Heart left ventricle (tissue), 13 donors: ENCODE measurements around the gene PCYT2.

Experiments used
- POLR2A ChIP-seq, 2 donors: fragments of 450-650 bp; IDR thresholded peaks; one replicate each; pipeline ENCODE4 v1.6.1; 2017; ENCODE audit warnings: antibody characterized with exemption in 2 of 2, mild to moderate bottlenecking in 2 of 2, moderate library complexity in 2 of 2
- TF ChIP-seq, protein P1 (sequence below), 12 donors: fragments of 200-600 bp; sonication (generic) in 4 of 12; IDR thresholded peaks; one replicate each; pipeline versions ENCODE4 v1.5.0 to v1.8.0; 2018 to 2022; ENCODE audit warnings: antibody characterized with exemption in 12 of 12, mild to moderate bottlenecking in 5 of 12
- donor health status: ischemic (EF 13 %, LVEDD 7.1; RV severe dilation, severe dysfunction).
- donor health status: DM: no; HTN: yes; CAD: no.
- donor health status: DM: no; HTN: no; CAD: no.
- donor health status: ischemic (EF 25% LVEDD 6.9; RV normal size, moderate dysfunction).
- donor health status: ischemic (EF 25% LVEDD 5.7; RV mildly dilated, moderate dysfunction).
- donor health status: ischemic (EF 35%, LVEDD 5.7; RV mildly dilated, moderate dysfunction).
- donor health status: nonischemic (EF 11% LVEDD 7.7; RV severe dilation, severe dysfunction).
- donor health status: DM: yes; HTN: yes; CAD: no.
- donor health status: PGD.
- donor health status: ischemic (EF 29% LVEDD 5.4; RV normal size, mild dysfunction).
- donor health status: nonischemic (EF 23%, LVEDD 6.1; RV moderate dilation, normal function).

DNA sequence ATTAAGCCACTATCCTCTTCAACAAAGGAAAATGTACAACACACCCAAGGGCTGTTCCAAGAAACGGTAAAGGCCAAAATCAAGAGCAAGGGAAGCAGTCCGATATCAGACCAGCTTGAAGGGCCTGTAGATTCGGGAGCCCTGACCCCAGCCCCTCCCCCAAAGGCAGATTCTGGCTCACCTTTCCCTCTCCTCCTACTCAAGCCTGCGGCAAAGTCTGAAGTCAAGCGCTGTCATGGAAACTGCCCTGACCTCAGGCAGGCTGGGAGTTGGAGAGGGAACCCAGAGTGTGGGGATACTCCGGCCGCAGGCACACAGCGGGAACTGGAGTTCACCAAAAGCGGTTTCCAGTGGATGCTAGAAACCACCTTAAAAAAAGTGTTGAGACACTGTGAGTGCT lies 21.6 kb downstream of the PCYT2 start:
- TF ChIP-seq, protein P1, sequence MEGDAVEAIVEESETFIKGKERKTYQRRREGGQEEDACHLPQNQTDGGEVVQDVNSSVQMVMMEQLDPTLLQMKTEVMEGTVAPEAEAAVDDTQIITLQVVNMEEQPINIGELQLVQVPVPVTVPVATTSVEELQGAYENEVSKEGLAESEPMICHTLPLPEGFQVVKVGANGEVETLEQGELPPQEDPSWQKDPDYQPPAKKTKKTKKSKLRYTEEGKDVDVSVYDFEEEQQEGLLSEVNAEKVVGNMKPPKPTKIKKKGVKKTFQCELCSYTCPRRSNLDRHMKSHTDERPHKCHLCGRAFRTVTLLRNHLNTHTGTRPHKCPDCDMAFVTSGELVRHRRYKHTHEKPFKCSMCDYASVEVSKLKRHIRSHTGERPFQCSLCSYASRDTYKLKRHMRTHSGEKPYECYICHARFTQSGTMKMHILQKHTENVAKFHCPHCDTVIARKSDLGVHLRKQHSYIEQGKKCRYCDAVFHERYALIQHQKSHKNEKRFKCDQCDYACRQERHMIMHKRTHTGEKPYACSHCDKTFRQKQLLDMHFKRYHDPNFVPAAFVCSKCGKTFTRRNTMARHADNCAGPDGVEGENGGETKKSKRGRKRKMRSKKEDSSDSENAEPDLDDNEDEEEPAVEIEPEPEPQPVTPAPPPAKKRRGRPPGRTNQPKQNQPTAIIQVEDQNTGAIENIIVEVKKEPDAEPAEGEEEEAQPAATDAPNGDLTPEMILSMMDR (IDR thresholded peaks at IDR 0.05) = no peak
- TF ChIP-seq POLR2A (IDR thresholded peaks at IDR 0.05) = no peak
